Kidney glomerular epithelial cell (primary cell): ENCODE measurements around the gene CYP26B1.

ENCODE experiments used
- DNase-seq: peaks from one replicate; lab custom pipeline; 2025; lab: John Stamatoyannopoulos, UW

Gene CYP26B1, protein sequence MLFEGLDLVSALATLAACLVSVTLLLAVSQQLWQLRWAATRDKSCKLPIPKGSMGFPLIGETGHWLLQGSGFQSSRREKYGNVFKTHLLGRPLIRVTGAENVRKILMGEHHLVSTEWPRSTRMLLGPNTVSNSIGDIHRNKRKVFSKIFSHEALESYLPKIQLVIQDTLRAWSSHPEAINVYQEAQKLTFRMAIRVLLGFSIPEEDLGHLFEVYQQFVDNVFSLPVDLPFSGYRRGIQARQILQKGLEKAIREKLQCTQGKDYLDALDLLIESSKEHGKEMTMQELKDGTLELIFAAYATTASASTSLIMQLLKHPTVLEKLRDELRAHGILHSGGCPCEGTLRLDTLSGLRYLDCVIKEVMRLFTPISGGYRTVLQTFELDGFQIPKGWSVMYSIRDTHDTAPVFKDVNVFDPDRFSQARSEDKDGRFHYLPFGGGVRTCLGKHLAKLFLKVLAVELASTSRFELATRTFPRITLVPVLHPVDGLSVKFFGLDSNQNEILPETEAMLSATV

DNA sequence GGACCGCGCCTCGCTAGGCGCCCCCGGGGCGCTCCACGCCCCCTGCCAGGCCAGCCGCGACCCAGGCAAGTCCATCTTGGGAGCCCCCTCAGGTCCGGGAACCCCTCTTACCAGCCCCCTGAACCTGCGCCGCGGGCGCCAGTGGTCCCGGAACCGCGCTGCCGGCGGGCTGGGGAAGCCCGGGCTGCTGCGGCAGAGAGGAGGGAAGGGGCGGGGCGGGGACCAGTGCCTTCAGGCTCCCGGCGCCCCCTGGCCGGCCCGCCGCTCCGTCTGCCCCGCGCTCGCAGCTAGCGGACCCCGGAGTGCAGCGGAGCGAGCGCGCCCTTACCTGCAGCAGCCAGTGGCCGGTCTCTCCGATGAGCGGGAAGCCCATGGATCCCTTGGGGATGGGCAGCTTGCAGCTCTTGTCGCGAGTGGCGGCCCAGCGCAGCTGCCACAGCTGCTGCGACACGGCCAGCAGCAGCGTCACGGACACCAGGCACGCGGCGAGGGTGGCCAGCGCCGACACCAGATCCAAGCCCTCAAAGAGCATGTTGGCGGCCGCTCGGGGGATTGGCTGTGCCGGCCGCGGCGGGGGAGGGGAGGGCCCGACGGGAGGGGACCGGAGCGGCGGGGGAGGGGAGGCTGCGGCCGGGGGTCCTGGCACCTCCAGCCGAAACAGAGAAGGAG is at the start of gene CYP26B1:
CYP26B1 (minus strand) TSS at position 560 of the 669 bp plus-strand sequence; CDS start at position 532, 28 bp downstream.
- no peak for DNase-seq

DNA sequence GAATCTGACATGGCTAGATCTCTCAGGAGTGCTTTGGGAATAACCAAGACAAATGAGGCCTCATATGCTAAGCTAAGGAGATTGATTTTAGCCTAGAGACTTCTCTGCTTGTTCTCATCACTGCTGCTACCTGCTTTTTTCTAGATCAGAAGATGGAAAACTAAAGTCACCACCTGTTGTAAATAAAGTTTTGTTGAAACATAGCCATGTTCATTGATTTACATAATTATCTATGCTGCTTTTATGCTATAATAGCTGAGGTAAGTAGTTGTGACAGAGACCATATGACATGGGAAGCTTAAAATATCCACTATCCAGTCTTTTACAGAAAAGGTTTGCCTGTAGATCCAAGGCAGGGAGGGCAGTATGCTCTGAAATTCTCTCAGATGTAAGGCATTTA is 46.1 kb upstream of the CYP26B1 start:
- no peak for DNase-seq

DNA sequence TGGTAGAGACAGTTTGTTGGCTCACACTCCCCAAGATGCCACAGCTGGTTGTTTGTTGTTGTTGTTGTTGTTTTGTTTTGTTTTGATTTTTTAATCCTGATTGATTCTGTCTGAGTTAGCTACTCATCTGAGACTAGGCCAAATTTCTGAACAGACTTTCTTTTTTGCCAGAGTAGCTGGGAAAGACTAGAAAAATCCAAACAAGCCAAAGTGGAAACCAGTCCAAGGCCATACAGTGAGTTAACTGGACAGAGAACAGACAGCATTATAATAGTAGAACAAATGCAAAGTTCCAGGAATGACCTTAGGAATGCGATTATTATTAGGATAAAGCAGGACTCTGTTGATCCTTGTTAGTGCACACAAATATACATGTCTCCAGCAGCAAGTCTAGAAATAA is 43.8 kb upstream of the CYP26B1 start:
- no peak for DNase-seq

DNA sequence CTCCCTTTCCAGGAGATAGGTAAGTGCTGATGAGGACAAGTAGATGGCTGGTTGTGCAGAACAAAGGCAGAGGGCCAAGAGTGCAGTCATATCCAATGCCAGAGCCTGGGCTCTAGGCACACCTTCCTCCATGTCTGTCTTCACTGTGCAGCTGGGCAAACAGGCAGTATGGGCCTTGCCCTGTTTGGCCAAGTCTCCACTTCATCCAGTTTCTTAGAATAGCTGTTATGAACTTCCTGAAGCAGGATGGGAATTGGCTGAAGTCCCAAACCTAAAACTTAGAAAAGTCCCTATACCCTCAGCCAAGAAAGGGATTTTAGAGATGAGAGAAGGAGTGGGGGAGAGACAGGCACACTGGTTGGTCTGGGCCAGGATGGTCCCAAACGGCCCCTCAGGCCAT is 37.5 kb upstream of the CYP26B1 start:
- DNase-seq = no peak

DNA sequence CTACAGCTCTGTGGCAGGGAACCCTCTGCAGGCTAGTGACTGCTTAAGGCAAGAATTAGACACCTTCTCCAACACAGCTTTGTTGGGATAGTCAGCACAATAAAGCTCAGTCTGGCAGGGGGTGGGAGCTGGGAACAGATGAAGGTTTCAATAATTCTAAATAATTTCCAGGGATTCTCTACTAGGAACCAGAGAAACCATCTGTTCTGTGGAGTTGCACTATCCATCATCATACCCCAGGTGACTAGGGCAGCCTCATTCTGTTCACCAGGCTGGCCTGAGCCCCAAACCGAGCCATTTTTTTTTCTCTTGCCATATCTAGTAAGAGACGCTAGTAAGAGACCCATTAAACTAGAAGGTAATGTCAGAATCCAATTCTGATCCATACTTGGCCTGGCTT is 35.8 kb upstream of the CYP26B1 start:
- no peak for DNase-seq

DNA sequence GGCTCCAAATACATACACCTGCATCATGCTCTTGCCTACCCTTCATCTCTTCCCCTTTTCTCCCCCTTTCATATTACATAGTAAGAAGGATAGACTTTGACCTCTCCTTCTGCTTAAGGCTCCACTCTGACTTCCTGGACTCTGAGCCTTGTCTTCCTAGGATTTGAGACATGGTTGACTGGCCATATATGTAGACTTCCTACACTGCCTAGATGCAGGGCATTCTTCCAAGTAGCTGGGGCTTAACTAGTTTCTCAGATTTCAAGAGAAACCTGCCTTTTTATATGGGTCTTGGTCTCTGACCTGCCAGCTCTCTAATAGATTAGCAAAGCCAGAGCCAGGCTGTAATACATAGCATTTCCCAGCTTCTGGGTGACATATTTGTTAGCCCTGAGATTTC is 35.4 kb upstream of the CYP26B1 start:
- DNase-seq = no peak

DNA sequence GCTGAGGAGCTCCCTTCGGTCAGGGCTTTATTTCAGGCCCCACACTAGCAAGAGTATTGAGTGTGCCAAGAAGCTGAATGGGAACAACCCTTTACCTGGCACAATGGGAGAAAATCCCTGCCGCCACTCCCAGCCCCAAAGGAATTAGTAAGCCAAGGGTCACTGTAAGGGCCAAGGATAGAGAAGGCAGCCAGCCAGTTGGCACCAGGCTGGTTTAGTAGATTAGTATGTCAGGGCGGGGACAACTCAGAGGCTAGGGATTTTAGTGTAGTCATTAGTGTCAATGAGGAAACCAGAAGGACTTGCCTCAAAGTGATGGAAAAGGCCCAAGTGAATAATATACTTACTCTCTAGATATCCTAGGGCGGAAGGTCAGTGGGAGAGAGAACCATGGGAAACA is 34.9 kb upstream of the CYP26B1 start:
- DNase-seq = no peak

DNA sequence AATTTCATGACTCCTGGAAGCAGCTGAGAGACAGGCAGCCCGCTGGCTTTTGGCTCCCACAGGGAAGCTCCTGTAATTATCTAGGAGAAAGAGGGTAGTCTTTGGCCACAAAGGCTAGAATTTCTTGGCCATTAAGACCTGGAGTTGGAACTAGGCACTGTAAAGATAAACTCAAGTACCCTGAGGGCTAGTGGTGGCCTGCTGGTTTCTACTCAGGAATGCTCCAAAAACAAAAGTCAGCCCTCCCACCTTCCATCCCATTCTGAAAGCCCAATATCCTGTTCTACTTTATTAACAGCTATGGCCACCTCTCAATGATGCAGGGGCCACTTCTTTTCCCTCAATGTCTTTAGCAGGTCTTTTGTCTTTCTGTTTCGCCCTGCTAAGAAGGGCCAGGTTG is 34.0 kb upstream of the CYP26B1 start:
- DNase-seq = no peak

DNA sequence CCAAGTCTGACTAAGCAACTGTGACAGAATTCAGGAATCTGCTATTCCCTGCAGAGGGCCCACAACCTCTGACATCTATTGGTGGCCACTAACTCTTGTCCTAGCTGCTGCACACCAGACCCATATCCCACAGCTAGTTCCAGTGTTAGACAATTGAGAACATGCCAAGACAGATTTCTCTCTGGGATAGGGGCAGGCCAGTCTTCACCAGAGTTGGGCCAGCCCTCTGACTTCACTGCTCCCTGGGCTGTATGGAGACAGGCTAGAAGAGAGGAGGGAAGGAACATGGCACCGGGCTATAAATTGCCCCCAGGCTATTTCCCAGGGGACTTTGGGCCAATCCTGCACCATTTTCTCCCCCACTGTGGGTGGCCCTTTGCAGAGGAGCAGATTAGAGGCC is 32.7 kb upstream of the CYP26B1 start:
- DNase-seq = no peak

DNA sequence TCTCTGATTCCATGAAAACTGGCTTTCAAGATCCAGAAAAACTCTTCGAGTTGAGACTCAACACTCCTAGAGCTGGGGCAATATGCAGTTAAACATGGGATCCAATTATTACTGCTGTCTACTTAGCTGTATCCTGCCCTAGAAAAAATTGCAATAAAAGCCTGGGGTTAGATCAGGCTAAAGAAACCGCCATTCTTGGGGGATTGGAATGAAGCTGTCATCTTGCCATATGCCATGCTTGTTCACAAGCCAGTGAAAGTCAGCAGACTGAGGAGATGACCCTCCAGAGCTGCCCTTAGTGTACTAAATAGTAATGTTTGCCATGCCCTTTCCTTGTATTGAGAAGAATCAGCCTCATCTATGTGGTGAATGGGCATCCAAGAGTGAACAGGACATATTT is 30.9 kb upstream of the CYP26B1 start:
- no peak for DNase-seq

DNA sequence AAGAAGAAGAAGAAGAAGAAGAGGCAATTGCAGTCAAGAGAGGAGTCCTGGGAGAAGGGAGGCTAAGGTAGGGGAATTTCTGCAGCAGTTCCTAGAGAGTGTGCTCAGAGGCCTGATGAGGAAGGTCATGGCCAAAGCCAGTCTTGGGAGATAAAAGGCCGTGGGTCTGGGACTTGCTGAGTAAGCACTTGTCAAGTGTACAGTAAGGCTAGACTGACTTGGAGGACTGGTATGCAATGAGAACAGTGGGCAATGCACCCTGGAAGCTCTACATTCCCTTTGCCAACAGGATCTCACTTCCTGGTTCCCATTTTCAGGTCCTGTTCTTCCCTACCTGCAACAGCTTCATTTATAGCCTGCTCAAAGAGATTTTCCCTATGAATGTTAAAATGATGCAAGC is 28.6 kb upstream of the CYP26B1 start:
- no peak for DNase-seq

DNA sequence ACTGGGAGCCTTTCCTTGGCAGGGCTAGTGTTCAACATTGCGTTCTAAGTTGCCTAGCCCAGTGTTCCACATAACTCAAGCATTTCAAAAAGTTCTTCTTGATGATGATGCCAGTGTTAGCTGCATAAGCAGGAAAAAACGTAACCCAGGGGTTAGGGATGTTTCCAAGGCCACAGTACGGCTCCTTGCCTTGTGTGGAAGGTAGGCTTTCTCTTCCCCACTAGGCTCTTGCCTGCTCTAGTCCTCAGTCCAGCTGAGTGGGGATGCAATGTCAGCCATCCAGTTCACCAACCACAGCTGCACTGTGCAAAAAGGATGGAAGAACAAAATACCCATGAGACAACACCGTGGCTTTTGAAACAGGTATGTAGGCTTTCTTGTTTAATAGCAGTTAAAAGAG is 28.0 kb upstream of the CYP26B1 start:
- no peak for DNase-seq

DNA sequence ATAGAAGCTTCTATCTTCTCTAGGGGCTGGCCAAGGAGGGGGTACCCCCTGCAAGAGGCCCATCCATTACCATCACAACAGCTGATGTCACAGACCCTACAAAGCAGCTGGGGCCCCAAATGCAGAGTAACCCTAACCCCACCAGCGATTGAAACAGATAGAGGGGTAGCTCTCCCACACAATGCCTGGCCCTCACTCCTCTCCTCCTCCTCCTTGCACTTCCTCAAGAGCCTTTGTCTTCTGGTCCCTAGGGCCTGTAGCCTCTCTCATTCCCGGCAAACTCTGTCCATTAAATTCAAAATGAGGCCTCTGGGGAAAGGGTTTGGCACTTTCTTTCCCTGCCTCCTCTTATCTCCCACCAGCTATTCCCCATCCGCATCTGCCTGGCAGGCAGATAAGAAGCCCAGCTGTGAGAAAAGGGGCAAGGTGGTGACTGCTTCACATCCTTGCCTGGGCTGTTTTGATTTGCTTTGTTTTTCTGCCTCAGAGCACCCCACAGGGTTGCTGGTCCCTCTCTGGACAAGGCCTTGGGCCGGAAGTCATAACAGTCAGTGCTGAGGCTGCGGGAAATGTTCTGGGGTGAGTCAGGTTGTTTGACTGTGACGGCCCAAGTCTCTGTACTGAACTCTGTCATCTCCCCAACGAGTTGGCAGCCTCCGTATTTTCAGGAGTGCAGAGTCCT is 26.1 kb upstream of the CYP26B1 start:
- no peak for DNase-seq

DNA sequence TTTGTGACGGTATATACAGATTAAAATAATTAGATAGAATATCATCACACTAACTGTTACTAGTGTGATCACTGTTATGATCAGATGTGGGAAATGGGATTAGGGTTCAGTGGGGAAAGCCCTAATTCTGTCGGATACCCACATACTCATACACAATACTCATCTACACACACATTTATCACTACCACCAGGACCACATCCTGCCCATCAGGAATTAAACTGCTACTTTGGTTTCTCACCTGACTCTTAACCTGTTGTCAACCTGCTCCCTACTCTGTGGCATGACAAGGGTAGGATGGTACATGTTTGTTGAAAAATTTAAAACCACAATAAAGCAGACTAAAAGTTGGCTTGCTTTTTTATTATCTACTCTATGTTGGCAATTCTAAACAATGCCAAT is 24.8 kb upstream of the CYP26B1 start:
- no peak for DNase-seq

DNA sequence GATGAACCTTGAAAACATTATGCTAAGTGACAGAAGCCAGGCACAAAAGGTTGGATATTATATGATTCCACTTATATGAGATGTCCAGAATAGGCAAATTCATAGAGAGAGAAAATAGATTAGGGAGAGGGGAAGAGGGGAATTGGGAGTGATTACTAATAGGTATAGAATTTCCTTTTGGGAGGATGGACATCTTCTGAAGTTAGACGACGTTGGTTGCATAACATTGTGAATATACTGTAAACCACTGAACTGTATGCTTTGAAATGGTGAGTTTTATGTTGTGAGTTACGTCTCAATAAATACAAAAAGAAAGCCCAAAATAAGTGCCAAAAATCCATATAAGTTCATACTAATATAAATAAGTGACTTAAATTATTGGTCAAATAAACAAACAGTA is 18.6 kb upstream of the CYP26B1 start:
- DNase-seq = no peak

DNA sequence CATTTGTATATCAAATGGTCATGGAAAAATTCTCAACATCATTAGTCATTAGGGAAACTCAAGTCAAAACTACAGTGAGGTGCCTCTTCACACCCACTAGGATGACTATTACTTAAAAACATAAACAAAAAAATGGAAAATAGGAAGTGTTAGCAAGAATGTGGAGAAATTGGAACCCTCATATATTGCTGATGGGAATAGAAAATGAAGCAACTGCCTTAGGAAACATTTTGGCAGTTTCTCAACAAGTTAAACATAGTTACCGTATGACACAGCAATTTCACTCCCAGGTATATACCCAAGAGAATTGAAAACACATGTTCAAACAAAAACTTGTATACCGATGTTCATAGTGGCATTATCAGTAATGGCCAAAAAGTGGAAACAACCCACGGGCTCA is 18.1 kb upstream of the CYP26B1 start:
- no peak for DNase-seq

DNA sequence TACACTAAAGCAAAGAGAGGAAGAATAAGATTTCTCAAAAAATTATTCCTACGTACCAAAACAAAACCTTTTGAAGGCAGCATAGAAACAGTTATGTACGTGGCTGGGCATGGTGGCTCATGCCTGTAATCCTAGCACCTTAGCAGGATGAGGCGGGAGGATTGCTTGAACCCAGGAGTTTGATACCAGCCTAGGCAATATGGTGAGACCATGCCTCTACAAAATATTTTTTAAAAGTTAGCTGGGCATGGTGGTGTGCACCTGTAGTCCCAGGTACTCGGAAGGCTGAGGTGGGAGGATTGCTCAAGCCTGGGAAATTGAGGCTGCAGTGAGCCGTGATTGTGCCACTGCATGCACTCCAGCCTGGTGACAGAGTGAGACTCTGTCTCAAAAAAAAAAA is 14.9 kb upstream of the CYP26B1 start:
- no peak for DNase-seq

DNA sequence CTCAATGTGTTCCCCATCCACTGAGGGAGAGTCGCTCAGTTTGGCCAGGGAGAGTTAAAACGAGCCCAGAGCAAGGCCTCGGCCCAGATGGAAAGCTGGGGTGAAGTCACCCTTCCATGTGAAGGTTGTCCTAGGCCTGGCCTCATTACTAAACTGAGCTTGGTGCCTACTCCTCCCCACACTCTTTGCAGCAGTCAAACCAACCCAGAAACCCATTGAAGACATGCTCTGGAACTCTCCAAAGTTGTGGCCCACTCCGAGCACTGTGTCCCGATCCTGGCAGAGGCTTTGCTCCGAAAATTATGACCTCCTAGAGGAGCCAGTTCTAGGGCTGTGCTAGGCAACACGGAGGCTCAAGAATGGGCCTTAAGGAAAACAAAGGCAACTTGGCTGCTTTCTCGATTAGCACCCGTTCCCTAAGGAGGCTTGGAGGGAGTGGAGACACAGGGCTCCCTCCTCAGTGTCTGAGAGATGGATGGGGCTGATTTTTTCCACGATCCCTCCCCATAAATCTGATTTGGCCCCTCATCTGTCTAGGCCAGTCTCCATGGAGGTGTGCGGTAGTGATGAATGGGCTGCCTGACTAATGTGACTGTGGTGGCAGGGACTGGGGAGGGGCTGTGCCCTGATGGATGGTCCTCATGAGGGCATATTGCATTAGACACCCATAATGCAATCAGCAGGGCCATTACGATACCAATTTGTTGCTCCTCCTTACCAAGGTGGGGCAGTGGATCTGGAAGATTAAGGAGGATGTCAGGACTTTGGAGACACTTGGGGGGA is 11.7 kb upstream of the CYP26B1 start:
- no peak for DNase-seq

DNA sequence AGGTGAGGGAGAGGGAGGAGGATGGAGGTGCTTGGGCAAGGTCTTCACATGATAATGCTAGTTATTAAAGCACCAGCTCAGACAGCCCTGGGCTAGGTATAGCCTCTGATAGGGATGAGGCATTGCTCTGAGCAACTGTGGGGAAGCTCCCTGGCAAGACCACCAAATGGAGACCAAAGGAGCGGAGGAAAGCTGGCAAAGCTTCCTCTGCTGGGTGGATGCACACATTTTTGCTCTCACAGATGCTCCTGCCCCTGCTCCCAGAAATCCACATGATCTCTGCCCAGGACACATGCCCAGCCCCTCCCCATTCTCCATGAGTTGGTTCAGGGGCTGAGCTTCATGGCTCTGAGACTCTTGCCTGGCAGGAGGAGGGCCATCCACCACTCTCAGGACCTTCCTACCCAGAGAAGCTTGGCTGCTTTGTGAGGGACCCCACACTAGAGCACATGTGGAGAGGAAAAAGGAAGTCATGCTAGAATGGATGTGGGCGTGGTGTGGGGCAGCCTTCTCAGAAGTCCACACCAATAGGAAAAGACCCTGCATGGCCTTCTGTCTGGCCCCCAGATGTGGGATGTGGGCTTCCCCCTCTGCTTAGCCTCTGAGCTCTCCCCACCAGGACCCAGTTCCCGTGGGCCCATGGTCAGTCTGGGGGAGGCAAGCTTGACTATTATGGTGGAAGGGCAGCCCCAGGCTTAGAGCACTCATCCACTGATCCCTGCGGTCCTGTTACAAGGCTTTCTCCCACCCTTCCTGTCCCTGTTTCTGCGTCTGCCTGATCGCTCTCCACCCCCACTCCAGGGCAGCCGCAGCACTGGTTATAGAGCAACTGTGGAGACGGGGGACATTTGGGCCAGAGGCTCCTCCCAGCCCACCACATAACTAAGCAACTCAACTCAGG is 10.5 kb upstream of the CYP26B1 start:
- no peak for DNase-seq

DNA sequence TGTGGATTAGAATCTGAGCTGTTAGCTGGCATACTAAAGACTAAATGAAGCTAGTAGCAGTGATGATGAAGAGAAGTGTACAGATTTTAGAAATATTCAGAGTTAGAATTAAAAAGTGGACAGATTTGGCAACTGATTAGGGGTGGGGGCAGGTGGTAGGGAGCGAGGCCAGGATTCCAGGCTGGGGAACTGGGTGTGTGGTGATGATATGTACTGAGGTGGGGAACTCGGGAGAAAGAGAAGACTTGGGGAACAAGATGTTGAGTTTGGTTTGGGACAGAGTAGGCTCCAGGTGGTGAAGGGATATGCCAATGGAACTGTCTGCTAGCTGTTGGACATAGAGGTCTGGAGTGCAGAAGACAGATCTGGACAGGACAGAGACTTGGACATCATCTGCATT is 9.2 kb upstream of the CYP26B1 start:
- no peak for DNase-seq

DNA sequence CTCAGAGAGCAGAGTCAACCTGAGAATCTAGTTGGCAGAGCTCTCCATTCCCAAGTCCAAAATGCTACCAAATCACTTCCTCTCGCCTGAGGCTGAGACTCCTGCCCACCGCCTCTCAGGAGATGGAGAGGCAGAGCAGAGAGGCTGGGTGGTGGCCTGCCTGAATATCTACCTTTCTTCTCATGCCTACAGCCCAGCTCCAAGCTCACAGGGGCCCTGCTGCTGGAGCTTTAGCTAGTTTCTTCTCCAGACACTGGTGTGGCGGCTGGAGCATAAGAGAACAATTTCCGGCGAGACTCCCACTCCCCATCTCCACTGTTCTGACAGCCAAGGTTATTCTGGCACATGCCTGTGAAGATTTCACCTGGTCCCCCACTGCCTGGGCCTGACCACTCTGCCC is 8.1 kb upstream of the CYP26B1 start:
- DNase-seq = no peak
